HG02588 (cell line): ENCODE measurements around the gene CLBA1.

Experiments used
- ATAC-seq: cut with Tn5 transposase; IDR thresholded peaks from one replicate; pipeline ENCODE4 v1.9.1; 2021; ENCODE audit warnings: mild to moderate bottlenecking, moderate library complexity; ENCODE audit not compliant: unreplicated experiment

The CLBA1 gene

DNA sequence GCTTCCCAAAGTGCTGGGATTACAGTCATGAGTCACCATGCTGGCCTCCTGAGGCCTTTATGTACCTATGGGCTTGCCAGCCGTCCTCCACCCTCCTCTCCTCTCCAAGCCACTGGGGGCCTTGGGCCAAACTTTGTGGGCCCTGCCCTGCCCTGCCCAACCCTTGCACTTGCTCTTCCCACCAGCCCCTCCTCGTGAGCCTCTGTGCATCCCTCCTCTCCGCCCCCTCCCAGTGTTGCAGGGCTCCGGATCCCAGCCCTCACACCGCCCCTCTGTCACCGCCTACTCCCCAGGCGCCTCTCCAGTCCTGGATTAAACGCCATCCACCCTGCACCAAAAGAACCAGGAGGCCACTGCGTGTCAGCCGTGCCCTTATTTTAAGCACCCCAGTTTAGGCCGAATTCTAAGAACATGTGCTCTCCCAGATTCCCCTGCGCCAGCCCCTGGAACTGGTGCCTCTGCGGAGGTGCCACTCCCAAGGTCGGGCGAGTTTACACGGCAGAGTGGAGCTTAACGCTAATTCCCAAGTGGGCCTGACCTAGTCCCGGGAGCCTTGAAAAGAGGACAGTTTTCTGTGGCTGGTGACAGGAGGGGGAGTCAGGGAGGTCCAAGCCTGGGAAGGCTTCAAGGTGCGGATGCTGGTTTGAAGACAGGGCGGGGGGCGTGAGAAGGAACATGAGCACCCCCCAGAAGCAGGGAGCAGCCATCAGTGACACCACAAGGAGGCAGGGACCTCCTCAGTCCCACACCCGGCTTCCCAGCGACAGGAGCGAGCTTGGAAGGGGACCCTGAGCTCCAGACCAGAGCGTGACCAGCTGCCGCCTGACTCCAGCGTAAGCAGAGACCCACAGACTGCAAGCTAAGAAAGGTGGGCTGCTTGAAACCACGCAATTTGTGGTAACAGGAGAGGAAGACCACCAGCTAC, 56.5 kb downstream of the CLBA1 start:
- ATAC-seq, result no peak

DNA sequence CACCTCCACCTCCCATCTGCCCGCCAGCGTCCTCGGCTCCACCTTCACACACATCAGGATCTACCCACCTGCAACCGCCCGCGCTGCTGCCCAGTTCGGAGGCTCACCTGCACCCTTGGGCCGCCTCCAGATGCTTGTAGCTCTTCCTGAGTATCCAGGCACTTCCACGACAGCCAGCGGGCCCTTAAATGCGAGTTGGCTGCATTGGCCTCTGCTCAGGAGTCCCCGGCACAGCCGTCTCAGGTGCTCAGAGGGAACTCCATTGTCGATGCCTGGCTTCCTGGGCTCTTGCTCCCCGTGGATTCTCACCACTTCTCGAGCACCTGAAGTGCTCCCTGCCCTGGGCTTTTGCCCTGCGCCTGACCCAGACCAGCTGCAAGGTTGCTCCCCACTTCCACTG, 57.2 kb downstream of the CLBA1 start:
- no peak for ATAC-seq

DNA sequence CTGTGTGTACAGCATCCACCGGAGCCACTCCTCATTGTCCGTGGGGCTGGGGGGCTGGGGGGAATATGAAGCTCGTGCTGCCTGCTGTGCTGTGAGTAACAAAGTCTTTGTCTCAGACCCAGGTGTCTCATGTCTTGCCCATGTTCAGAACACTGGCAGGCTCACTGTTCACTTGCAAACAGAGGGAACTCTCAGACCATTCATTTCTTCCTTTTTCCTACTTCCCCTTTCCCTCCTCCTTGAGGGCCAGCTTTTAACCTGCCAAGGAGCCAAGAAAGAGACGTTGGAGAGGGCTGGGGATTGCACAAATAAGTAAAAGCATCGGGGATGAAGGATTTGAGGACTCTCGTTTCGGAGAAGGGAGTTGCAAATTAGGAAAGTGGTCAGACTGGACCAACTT, 58.1 kb downstream of the CLBA1 start:
- no peak for ATAC-seq
